SU-DHL-6 (cell line): Measurements from ENCODE around the gene SOBP.

Experiments used
- CTCF ChIP-seq: fragments of 200-600 bp; sonication (generic); IDR thresholded peaks from one replicate; pipeline ENCODE4 v1.5.1; 2017; ENCODE audit warnings: antibody characterized with exemption, mild to moderate bottlenecking, low read length, moderate library complexity; ENCODE audit not compliant: insufficient read depth, poor library complexity, severe bottlenecking
- EZH2phosphoT487 ChIP-seq: fragments of 200-600 bp; sonication (generic), shearing (Covaris generic); conservative IDR thresholded peaks from 2 replicates; pipeline ENCODE4 v1.6.1; 2018; ENCODE audit warnings: mild to moderate bottlenecking, antibody characterized with exemption, low read length, moderate library complexity, mixed read lengths

DNA sequence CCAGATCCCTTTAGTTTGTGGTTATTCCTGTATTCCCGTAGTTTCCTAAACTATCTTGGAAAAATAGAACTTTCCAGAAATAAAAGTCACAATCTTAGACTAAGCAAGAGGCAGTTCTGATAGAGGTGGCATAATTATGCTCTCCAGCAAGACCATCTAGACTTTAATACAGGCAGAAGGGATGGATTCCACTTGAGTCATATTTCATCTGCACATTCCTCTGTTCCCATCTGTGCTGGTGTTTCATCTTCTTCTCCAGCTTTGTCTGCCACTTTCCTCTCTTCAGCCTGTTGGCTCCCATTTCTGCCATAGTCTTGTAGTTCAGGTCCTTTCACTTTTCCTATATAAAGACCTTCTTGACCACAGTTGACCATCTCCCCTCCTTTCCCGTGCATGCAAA lies 102.9 kb downstream of the SOBP start:
- TF ChIP-seq CTCF: no peak
- TF ChIP-seq EZH2phosphoT487: no peak
